GM23248 (cell line): Measurements from ENCODE around the gene CELA2A.

Experiments used
- EZH2 ChIP-seq: fragments of 200-600 bp; sonication (generic); IDR thresholded peaks from 2 replicates; pipeline ENCODE4 v1.6.1; 2018; ENCODE audit warnings: antibody characterized with exemption, mild to moderate bottlenecking; ENCODE audit not compliant: insufficient read depth, poor library complexity, severe bottlenecking
- EZH2phosphoT487 ChIP-seq: fragments of 200-600 bp; sonication (generic); IDR thresholded peaks from 2 replicates; pipeline ENCODE4 v1.6.1; 2018; ENCODE audit warnings: antibody characterized with exemption, moderate library complexity, mild to moderate bottlenecking, low read depth; ENCODE audit not compliant: insufficient read depth

DNA sequence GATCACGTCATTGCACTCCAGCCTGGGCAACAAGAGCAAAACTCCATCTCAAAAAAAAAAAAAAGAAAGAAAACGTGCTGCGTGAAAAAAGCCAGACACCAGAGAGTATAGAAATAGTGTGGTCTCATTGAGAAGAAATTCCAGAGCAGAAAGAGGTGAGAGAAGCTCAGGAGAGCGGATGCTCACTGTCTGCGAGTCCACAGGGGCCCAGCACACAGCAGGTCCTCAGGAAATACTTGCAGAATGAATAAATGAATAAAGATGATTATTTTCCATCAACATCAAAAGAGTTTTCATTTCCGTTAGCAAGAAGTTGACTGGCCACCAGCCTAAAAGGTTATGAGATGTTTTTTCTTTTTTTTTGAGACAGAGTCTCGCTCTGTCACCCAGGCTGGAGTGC is 53.1 kb downstream of the CELA2A start:
- TF ChIP-seq EZH2phosphoT487 (no peak), EZH2 (no peak)
